Epithelial cell of proximal tubule (primary cell): ENCODE measurements around the gene SLC26A11. TPM values are rescaled to one million over a fixed set of nuclear protein-coding genes. Genes with fewer than 3 reads are reported as not detected.

Source experiments
- DNase-seq: peaks from one replicate; pipeline ENCODE4 v3.0.0-alpha.2; 2011; ENCODE audit warnings: low read depth
- H3K4me3 ChIP-seq: 2 replicates; pipeline ENCODE4 v1.5.1; 2011; ENCODE audit warnings: low read depth, mild to moderate bottlenecking, low read length
- total RNA-seq: library from RNA; depleted of rRNA; stranded (reverse); fragments of >200 nt; gene quantifications from 2 replicates; pipeline ENCODE4 v1.2.3, GENCODE V29; 2015
- TF ChIP-seq, protein P1 (sequence below): conservative IDR thresholded peaks from 2 replicates; pipeline ENCODE4 v1.5.1; 2012; ENCODE audit warnings: low read depth, mild to moderate bottlenecking, low read length

The SLC26A11 gene
- total RNA-seq, 1 donor from 2014 or later: 7.6 TPM

DNA sequence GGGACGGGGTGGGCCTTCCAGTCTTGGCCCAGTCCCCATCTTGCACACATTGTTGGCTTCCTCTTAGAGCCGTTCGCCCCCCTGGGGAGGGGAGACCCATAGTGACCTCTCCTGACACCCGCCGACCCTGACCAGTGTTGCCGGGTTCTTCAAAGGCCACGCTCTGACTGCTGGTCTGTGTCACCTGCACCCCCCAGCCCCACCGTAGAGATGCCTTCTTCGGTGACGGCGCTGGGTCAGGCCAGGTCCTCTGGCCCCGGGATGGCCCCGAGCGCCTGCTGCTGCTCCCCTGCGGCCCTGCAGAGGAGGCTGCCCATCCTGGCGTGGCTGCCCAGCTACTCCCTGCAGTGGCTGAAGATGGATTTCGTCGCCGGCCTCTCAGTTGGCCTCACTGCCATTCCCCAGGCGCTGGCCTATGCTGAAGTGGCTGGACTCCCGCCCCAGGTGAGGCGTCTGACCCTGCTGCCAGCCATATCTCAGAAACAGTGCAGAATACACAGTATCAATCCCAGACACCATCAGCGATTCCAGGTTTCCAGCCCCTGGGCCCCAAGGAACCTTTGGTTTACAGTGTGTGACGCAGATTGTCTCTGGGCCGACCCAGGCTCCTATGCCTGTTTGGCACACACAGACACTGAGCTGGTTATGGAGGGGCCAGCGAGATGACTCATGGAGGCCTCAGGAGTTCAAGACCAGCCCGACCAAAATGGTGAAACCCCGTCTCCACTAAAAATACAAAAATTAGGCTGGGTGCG is 1.3 kb downstream of the SLC26A11 start:
- TF ChIP-seq, protein P1, sequence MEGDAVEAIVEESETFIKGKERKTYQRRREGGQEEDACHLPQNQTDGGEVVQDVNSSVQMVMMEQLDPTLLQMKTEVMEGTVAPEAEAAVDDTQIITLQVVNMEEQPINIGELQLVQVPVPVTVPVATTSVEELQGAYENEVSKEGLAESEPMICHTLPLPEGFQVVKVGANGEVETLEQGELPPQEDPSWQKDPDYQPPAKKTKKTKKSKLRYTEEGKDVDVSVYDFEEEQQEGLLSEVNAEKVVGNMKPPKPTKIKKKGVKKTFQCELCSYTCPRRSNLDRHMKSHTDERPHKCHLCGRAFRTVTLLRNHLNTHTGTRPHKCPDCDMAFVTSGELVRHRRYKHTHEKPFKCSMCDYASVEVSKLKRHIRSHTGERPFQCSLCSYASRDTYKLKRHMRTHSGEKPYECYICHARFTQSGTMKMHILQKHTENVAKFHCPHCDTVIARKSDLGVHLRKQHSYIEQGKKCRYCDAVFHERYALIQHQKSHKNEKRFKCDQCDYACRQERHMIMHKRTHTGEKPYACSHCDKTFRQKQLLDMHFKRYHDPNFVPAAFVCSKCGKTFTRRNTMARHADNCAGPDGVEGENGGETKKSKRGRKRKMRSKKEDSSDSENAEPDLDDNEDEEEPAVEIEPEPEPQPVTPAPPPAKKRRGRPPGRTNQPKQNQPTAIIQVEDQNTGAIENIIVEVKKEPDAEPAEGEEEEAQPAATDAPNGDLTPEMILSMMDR: no peak
- peak overlapping the region; percentile 71 for H3K4me3 ChIP-seq
- no peak for DNase-seq

DNA sequence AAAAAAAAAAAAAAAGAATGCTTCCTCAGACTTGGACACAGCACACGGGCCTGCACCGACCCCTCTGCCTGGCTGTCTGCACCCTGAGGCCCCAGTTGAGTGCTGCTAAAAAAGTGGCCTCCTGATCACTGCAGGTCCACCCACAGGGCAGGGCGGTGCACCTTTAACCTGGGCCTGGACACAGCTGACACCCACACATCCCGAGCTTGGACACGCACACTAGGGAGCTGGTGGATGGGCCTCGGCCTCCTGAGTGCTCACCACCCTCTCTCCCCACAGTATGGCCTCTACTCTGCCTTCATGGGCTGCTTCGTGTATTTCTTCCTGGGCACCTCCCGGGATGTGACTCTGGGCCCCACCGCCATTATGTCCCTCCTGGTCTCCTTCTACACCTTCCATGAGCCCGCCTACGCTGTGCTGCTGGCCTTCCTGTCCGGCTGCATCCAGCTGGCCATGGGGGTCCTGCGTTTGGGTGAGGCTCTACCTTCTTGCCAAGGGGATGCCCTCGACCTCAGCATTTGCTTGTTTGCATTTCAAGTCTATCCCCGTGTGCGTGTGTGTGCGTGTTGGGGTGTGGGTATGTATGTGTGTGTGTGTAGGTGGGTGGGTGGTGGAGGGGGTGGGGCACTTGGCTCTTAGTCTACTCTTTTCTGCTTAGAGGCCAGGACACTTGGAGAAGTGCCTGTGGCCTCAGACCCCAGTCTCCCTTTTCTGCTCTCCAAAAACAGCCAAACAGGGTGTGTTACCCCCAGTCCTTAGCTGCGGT is 2.3 kb downstream of the SLC26A11 start:
- H3K4me3 ChIP-seq: no peak overlapping the region
- no peak for DNase-seq
- TF ChIP-seq, protein P1: no peak

DNA sequence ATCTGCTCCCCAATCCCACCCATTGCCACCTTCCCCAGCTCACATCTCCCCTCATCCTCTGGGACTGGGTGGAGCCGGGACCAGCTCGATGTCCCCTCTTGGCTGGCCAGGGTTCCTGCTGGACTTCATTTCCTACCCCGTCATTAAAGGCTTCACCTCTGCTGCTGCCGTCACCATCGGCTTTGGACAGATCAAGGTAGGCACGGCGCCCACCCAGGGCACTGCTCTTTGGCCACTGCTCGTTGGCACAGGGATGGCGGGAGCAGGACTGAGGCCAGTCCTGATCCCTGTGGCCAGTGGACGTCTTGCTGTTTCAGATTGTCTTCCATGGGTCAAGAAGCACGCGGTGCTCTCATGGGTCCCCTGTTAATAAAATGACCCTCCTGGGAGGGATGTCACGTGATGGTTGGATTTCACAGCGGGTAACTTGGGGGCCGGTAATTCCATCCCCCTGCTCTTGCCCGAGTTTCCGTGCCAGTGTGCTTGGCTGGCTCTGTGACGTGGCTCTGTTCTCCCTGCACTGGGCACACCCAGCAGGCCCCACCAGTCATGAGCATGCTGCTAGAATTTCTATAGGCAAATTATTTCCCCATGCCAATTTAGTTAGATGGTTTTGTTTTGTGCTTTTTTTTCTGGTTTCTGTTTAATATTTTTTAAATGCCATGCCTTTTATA is 3.1 kb downstream of the SLC26A11 start:
- H3K4me3 ChIP-seq: no peak overlapping the region
- TF ChIP-seq, protein P1: no peak
- no peak for DNase-seq

DNA sequence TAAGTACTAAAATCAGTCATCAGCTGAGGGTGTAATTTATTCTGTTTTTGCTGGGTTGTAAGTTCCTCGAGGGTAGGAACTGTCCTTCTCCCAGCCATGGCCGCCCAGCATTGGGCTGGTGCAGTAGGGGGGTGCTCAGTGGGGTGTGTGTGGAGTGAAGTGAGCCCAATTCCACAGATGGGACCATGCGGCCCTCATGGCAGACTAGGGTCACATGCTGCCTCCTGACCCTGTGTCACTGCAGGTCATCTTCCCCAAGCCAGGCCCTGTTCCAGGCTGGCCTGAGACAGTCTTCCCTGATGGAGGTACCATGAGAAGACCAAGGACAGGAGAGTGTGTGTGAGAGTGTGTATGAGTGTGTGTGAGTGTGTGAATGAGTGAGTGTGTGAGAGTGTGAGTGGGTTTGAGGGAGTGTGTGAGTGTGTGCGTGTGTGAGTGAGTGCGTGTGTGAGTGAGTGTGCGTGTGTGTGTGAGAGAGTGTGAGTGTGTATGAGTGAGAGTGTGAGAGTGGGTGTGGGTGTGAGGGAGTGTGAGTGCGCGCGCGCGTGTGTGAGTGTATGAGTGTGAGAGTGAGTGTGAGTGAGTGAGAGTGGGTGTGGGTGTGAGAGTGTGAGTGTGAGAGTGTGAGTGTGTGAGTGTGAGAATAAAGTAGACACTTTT is 3.7 kb downstream of the SLC26A11 start:
- DNase-seq: no peak

DNA sequence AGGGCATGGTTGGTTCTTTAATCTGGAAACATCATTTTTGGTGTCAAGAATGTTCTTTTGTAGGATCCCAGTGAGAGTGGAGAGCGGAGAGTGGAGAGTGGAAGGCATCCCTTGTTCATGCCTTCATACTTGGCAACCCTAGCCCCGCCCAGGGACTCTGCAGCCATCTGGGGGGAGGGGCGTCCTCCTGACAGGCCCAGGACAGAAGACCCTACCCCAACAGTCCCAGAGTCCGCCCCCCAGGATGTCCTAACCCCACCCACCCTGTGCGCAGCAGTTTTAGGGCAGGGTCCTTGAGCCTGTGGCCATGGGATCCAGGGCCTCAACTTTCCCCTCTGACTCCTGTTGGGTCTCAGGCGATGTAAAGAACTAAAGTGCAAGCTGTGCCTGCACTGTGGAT is 4.5 kb downstream of the SLC26A11 start:
- no peak for DNase-seq
- H3K4me3 ChIP-seq: no peak overlapping the region
- TF ChIP-seq, protein P1: no peak

More for the DNA sequence above, 3.7 kb downstream of the SLC26A11 start:
- TF ChIP-seq, protein P1: no peak
- H3K4me3 ChIP-seq: no peak overlapping the region

DNA sequence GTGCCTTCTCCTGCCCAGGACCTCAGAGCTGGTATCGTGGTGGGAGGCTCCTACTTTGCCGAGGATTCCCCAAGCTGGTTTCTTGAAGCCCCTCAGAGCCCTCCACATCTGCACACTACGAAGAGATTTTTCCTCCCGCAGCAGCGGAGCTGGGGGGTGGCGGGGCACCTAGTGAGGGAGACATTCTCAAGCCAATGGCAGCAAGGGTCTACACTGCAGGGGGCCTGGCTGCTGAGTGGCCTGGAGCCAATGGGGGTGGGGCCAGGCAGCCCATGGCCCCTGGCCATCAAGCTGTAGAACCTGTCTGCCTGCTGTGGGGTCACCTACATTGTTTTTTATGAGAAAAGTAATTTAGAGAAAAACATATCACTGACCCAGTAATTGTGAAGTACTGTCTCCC is 5.0 kb downstream of the SLC26A11 start:
- no peak for DNase-seq
- TF ChIP-seq, protein P1: no peak
- no peak overlapping the region for H3K4me3 ChIP-seq
